Hepatocyte (in vitro differentiated cells): ENCODE data around the gene WEE2. TPM values are rescaled to one million over a fixed set of nuclear protein-coding genes. Genes with fewer than 3 reads are reported as not detected.

Experiments used
- DNase-seq: peaks from one replicate; pipeline ENCODE4 v3.0.0-alpha.2; 2016; ENCODE audit warnings: low spot score
- H2AFZ ChIP-seq: fragments of 200-600 bp; sonication (generic); 2 replicates; pipeline ENCODE4 v1.6.0; 2016; ENCODE audit warnings: antibody characterized with exemption, mild to moderate bottlenecking
- H3K27ac ChIP-seq: fragments of 200-600 bp; sonication (generic); 2 replicates; pipeline ENCODE4 v1.5.1; 2016; ENCODE audit warnings: mild to moderate bottlenecking
- H3K27me3 ChIP-seq: fragments of 200-600 bp; sonication (generic); 2 replicates; pipeline ENCODE4 v1.6.1; 2016
- H3K36me3 ChIP-seq: fragments of 200-600 bp; sonication (generic); replicated peaks from 2 replicates; pipeline ENCODE4 v1.5.1; 2016; ENCODE audit warnings: low read depth; ENCODE audit not compliant: insufficient read depth
- H3K4me1 ChIP-seq: fragments of 200-600 bp; sonication (generic); 2 replicates; pipeline ENCODE4 v1.5.1; 2016; ENCODE audit warnings: mild to moderate bottlenecking, moderate library complexity; ENCODE audit not compliant: insufficient read depth
- H3K4me2 ChIP-seq: fragments of 200-600 bp; sonication (generic); 2 replicates; pipeline ENCODE4 v1.6.0; 2016
- H3K4me3 ChIP-seq: fragments of 200-600 bp; sonication (generic); 2 replicates; pipeline ENCODE4 v1.5.1; 2016; ENCODE audit warnings: mild to moderate bottlenecking
- H3K79me2 ChIP-seq: fragments of 200-600 bp; sonication (generic); 2 replicates; pipeline ENCODE4 v1.6.0; 2017; ENCODE audit warnings: mild to moderate bottlenecking
- H3K9me2 ChIP-seq: fragments of 200-600 bp; sonication (generic); replicated peaks from 2 replicates; pipeline ENCODE4 v1.6.0; 2017; ENCODE audit warnings: mild to moderate bottlenecking; ENCODE audit not compliant: insufficient read depth
- H3K9me3 ChIP-seq: fragments of 200-600 bp; sonication (generic); 2 replicates; pipeline ENCODE4 v1.5.1; 2016; ENCODE audit warnings: low read depth, mild to moderate bottlenecking
- H4K20me1 ChIP-seq: fragments of 200-600 bp; sonication (generic); 2 replicates; pipeline ENCODE4 v1.6.0; 2016; ENCODE audit warnings: mild to moderate bottlenecking; ENCODE audit not compliant: insufficient read depth, poor library complexity, severe bottlenecking
- CTCF ChIP-seq: fragments of 200-600 bp; sonication (generic); IDR thresholded peaks from 2 replicates; pipeline ENCODE4 v1.5.1; 2016; ENCODE audit warnings: antibody characterized with exemption, mild to moderate bottlenecking; ENCODE audit not compliant: poor library complexity
- EZH2 ChIP-seq: fragments of 200-600 bp; sonication (generic); IDR thresholded peaks from 2 replicates; pipeline ENCODE4 v1.6.1; 2016; ENCODE audit warnings: antibody characterized with exemption, mild to moderate bottlenecking, borderline replicate concordance
- EZH2phosphoT487 ChIP-seq: fragments of 200-600 bp; sonication (generic); IDR thresholded peaks from one replicate; pipeline ENCODE4 v1.6.1; 2018; ENCODE audit warnings: antibody characterized with exemption, mild to moderate bottlenecking, low read depth, moderate library complexity; ENCODE audit not compliant: unreplicated experiment, severe bottlenecking
- WGBS: methylation state at CpG from one replicate; pipeline ENCODE4 v1.1.6; 2016; ENCODE audit warnings: low lambda C conversion rate; ENCODE audit errors: missing lambda C conversion rate; 5-methylcytosine and 5-hydroxymethylcytosine counted together
- polyA plus RNA-seq: library from polyadenylated mRNA; unstranded; fragments of >200 nt; fragmentation: Nextera tagmentation; extraction: Ambion mirVana; gene quantifications from 2 replicates; pipeline ENCODE4 v1.2.1, GENCODE V29; 2016
- total RNA-seq: library from RNA; depleted of rRNA; stranded (reverse); fragments of >200 nt; gene quantifications from 2 replicates; pipeline ENCODE4 v1.2.3, GENCODE V29; 2014

Gene WEE2
- total and polyA plus RNA-seq, 2 experiments from 2014 or later, result 0.89 to 3.6 TPM

GRCh38 chr7:141700296-141700847 is 7.8 kb upstream of the WEE2 start:
- Histone ChIP-seq H3K9me2 (no peaks in the 10 kb centered on the region), H3K4me1 (peaks cover 34% of the 10 kb centered on the region), H2AFZ (no peak overlapping the region), H3K36me3 (no peaks in the 10 kb centered on the region), H4K20me1 (no peaks in the 10 kb centered on the region), H3K79me2 (peaks cover 44% of the 10 kb centered on the region), H3K4me3 (no peak overlapping the region), H3K27ac (no peak overlapping the region), H3K27me3 (no peaks in the 10 kb centered on the region), H3K9me3 (no peaks in the 10 kb centered on the region), H3K4me2 (peak overlapping the region; percentile 88)
- 74% methylated on average over 5 of the region's 5 CpGs for WGBS
- DNase-seq, result no peak
- TF ChIP-seq EZH2, result no peak
- TF ChIP-seq EZH2phosphoT487, result no peak
- no peak for TF ChIP-seq CTCF

DNA sequence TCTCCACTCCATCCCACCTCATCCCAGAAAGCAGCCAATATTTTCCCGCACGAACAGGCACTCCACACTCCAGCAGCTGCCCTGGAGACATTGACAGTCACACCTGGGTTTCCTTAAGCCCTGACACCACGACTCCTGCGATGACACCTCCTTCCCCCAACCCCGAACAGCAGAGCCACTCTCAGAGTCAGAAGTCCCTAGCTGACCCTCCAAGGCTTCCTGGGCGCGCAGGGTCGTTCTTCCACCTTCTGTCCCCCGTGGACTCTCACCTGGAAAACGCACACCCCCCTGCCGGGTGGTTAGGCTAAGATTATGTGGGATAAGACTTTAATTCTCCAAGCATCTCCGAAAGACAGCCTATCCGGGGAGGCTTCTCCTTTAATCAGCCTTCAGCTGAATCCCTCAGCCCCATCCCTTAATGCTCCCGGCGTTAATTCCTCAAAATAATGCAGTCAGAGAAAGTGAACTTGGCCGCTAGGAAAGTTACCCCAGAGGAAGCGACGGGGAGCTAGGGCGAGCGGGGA is 7.2 kb upstream of the WEE2 start:
- TF ChIP-seq CTCF (no peak), EZH2 (no peak), EZH2phosphoT487 (no peak)
- Histone ChIP-seq H3K79me2 (peaks cover 43% of the 10 kb centered on the region), H2AFZ (peak overlapping the region; percentile 81), H3K4me3 (peak overlapping the region; percentile 81), H3K9me3 (no peaks in the 10 kb centered on the region), H4K20me1 (no peaks in the 10 kb centered on the region), H3K4me2 (peak overlapping the region; percentile 88), H3K27me3 (no peaks in the 10 kb centered on the region), H3K9me2 (no peaks in the 10 kb centered on the region), H3K36me3 (no peaks in the 10 kb centered on the region), H3K27ac (peak overlapping the region; percentile 27), H3K4me1 (peaks cover 38% of the 10 kb centered on the region)
- 10% methylated on average over 20 of the region's 20 CpGs for WGBS
- DNase-seq, result no peak

- Histone ChIP-seq H2AFZ (peak overlapping the region; percentile 81), H3K36me3 (no peaks in the 10 kb centered on the region)
- DNase-seq, result peak; percentile 58
Measured at GRCh38 chr7:141701489-141702046, 6.6 kb upstream of the WEE2 start.

More at GRCh38 chr7:141701489-141702046, 6.6 kb upstream of the WEE2 start:
- peak overlapping the region; percentile 88 for H3K4me2 ChIP-seq
- no peak for TF ChIP-seq EZH2
- no peak for TF ChIP-seq CTCF
- TF ChIP-seq EZH2phosphoT487, result no peak
- no peaks in the 10 kb centered on the region for H3K9me3 ChIP-seq
- peak overlapping the region; percentile 81 for H3K4me3 ChIP-seq
- peak overlapping the region; percentile 75 for H3K27ac ChIP-seq
- peaks cover 40% of the 10 kb centered on the region for H3K79me2 ChIP-seq
- H4K20me1 ChIP-seq, result no peaks in the 10 kb centered on the region
- no peaks in the 10 kb centered on the region for H3K27me3 ChIP-seq
- no peaks in the 10 kb centered on the region for H3K9me2 ChIP-seq
- 0% methylated on average over 10 of the region's 59 CpGs for WGBS
- H3K4me1 ChIP-seq, result peaks cover 33% of the 10 kb centered on the region
